ENCODE measurements around the gene HES5. TPM values are rescaled to one million over a fixed set of nuclear protein-coding genes. Genes with fewer than 3 reads are reported as not detected.

The HES5 gene
- polyA plus RNA-seq, 2 of the 4 experiments (the other 2 are of a cell fraction) = not detected

DNA sequence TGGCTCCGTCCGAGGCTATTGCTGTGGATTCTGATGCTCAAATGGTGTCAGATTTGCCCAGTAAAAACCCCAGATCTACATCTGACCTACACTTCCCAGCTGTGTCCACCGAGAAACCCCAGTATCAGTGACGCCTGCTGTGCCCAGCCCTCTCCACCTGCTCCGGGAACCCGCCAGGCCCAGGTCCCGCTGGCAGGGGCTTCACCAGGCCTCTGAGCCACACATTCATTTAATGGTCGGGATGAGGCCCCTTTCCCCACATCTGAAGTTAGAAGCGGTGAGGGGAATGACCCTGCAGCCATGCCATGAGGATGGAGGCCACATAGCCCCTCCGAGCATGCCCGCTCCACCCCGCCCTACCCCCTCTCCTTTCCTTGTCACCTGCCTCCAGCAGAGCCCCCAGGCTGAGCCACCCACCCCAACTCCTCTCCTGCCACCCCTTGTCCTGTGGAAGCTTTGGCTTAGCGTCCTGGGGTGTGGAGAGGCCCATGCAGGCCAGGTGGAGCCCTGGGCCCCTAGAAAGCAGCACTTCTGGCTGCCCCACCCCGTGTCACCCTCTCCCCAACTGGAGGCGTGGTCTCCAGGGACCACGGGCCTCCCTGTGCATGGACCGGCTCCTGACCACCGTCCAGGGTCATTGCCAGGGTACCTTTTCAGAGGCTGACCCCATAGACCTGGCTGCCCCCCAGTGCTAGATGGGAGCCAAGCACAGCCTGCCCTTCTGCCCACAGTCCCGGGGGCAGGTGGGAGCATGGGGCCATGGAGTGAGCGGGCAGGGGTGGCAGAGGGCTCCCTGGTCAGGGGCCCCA lies 34.1 kb upstream of the HES5 start:
- Histone ChIP-seq H3K4me1 (no peaks in the 10 kb centered on the region), H3K4me2 (no peak overlapping the region), H3K4me3 (no peak overlapping the region), H3K9me3 (no peaks in the 10 kb centered on the region), H3K27ac (no peak overlapping the region)
- FAIRE-seq (no peak), DNase-seq (ENCODE audit: low read depth in 1 of 2, low spot score in 1 of 2) (no peak), ATAC-seq (no peak)
- CTCF ChIA-PET = no interaction called here
- TF ChIP-seq RAD21 (conservative IDR thresholded peaks at IDR 0.05 in 1 of 2, IDR thresholded peaks at IDR 0.05 in 1 of 2) (no peak), MAZ (IDR thresholded peaks at IDR 0.05; ENCODE audit: borderline replicate concordance, low read depth, low read length) (no peak), HOXA7 (CRISPR knock-in tag; IDR thresholded peaks at IDR 0.05) (no peak), CHD2 (IDR thresholded peaks at IDR 0.05; ENCODE audit: low read length, partially characterized antibody) (no peak), ZFP36 (IDR thresholded peaks at IDR 0.05; ENCODE audit: borderline replicate concordance, partially characterized antibody) (no peak), CBX2 (IDR thresholded peaks at IDR 0.05; ENCODE audit: borderline replicate concordance, low read depth) (no peak), CBX8 (IDR thresholded peaks at IDR 0.05) (no peak), HOXB13 (CRISPR knock-in tag; IDR thresholded peaks at IDR 0.05; ENCODE audit: low read depth) (no peak), SMC3 (IDR thresholded peaks at IDR 0.05) (no peak), MAX (IDR thresholded peaks at IDR 0.05) (no peak), JUNB (IDR thresholded peaks at IDR 0.05) (no peak), HOXB5 (CRISPR knock-in tag; IDR thresholded peaks at IDR 0.05) (no peak), HEYL (CRISPR knock-in tag; IDR thresholded peaks at IDR 0.05) (no peak), POLR2AphosphoS2 (conservative IDR thresholded peaks at IDR 0.05; ENCODE audit: low read length) (no peak), FOSB (CRISPR knock-in tag; IDR thresholded peaks at IDR 0.05) (no peak), ZC3H11A (IDR thresholded peaks at IDR 0.05) (no peak), REST (IDR thresholded peaks at IDR 0.05) (no peak)
- TF ChIP-seq, protein P1, sequence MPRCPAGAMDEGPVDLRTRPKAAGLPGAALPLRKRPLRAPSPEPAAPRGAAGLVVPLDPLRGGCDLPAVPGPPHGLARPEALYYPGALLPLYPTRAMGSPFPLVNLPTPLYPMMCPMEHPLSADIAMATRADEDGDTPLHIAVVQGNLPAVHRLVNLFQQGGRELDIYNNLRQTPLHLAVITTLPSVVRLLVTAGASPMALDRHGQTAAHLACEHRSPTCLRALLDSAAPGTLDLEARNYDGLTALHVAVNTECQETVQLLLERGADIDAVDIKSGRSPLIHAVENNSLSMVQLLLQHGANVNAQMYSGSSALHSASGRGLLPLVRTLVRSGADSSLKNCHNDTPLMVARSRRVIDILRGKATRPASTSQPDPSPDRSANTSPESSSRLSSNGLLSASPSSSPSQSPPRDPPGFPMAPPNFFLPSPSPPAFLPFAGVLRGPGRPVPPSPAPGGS (IDR thresholded peaks at IDR 0.05) = no peak
- WGBS (ENCODE audit: missing lambda C conversion rate) = 80% methylated on average over 8 of the region's 20 CpGs
- POLR2A ChIA-PET = no interaction called here

DNA sequence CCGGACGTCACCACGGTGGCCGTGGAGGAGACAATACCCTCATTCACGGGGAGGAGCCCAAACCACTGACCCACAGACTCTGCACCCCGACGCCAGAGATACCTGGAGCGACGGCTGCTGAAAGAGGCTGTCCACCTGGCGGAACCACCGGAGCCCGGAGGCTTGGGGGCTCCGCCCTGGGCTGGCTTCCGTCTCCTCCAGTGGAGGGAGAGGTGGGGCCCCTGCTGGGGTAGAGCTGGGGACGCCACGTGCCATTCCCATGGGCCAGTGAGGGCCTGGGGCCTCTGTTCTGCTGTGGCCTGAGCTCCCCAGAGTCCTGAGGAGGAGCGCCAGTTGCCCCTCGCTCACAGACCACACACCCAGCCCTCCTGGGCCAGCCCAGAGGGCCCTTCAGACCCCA lies 33.1 kb upstream of the HES5 start:
- H3K4me3 ChIP-seq = no peak overlapping the region
- no peak overlapping the region for H3K4me2 ChIP-seq
- ATAC-seq (no peak), DNase-seq (ENCODE audit: low read depth in 1 of 2, low spot score in 1 of 2) (no peak), FAIRE-seq (no peak)
- no peak overlapping the region for H3K27ac ChIP-seq
- no peaks in the 10 kb centered on the region for H3K9me3 ChIP-seq
- 86% methylated on average over 4 of the region's 18 CpGs for WGBS (ENCODE audit: missing lambda C conversion rate)
- no peaks in the 10 kb centered on the region for H3K4me1 ChIP-seq
- no peak for TF ChIP-seq MAZ (IDR thresholded peaks at IDR 0.05; ENCODE audit: borderline replicate concordance, low read depth, low read length)
- TF ChIP-seq HOXB5 (CRISPR knock-in tag; IDR thresholded peaks at IDR 0.05) = no peak
- TF ChIP-seq ESRRA (IDR thresholded peaks at IDR 0.05; ENCODE audit: borderline replicate concordance, low read length) = no peak
- ChIA-PET CTCF (interaction anchor here (0.6 kb wide), 1 partner anchor 1676 kb away, joined by 4 read pairs; no protein-coding TSS in a partner anchor), POLR2A (no interaction called here)
